Kidney (tissue), 14 donors: Measurements from ENCODE around the gene SLC23A2. TPM values are rescaled to one million over a fixed set of nuclear protein-coding genes. Genes with fewer than 3 reads are reported as not detected.

Experiments used
- DNase-seq, 5 donors: peaks; one replicate each; pipeline ENCODE4 v3.0.0-alpha.2; 2013 to 2020
- FAIRE-seq: peaks from 2 replicates; lab custom pipeline; 2012; peaks lifted over from hg19 to GRCh38; lab: Jason Lieb, UNC
- H3K27ac ChIP-seq, 2 donors: one replicate each; pipeline ENCODE4 v1.7.0; 2013; ENCODE audit warnings: low read depth in 2 of 2, low read length in 2 of 2, inconsistent platforms in 1 of 2
- H3K27me3 ChIP-seq: one replicate; pipeline ENCODE4 v1.7.1; 2013; ENCODE audit warnings: low read length, inconsistent platforms; ENCODE audit not compliant: control insufficient read depth, insufficient read depth
- H3K36me3 ChIP-seq, 3 donors: one replicate each; pipeline versions ENCODE4 v1.7.0 to v1.7.1; 2013; ENCODE audit warnings: low read length in 3 of 3, control low read depth in 1 of 3, inconsistent platforms in 1 of 3; ENCODE audit not compliant: insufficient read depth in 3 of 3, control insufficient read depth in 2 of 3
- H3K4me1 ChIP-seq, 3 donors: one replicate each; pipeline versions ENCODE4 v1.7.0 to v1.7.1; 2013; ENCODE audit warnings: low read length in 3 of 3, inconsistent platforms in 1 of 3, low read depth in 1 of 3; ENCODE audit not compliant: control insufficient read depth in 2 of 3, insufficient read depth in 2 of 3
- H3K4me3 ChIP-seq, 3 donors: one replicate each; pipeline versions ENCODE4 v1.7.0 to v1.8.1; 2013; ENCODE audit warnings: low read length in 3 of 3, control low read depth in 1 of 3, inconsistent platforms in 1 of 3
- H3K9ac ChIP-seq, 3 donors: one replicate each; pipeline versions ENCODE4 v1.7.0 to v1.7.1; 2013; ENCODE audit warnings: low read length in 3 of 3, control low read depth in 1 of 3, inconsistent platforms in 1 of 3
- H3K9me3 ChIP-seq, 3 donors: one replicate each; pipeline versions ENCODE4 v1.7.0 to v1.7.1; 2013; ENCODE audit warnings: low read length in 3 of 3, control low read depth in 1 of 3, inconsistent platforms in 1 of 3; ENCODE audit not compliant: control insufficient read depth in 2 of 3, insufficient read depth in 1 of 3
- intact Hi-C: fragments of 100-400 bp; cut with DNase I; formaldehyde crosslinking; loops from one replicate; pipeline ENCODE4 v1.11.1; 2022
- polyA plus RNA-seq: library from polyadenylated mRNA; stranded (reverse); fragments of 350-450 nt; fragmentation: Illumina TruSeq; extraction: RNeasy Lipid Tissue Mini Kit (QIAGEN cat#74804); gene quantifications from one replicate; pipeline ENCODE4 v1.2.3, GENCODE V29; 2014; ENCODE audit warnings: low read depth, low replicate concordance; ENCODE audit not compliant: insufficient read depth
- total RNA-seq: library from RNA; stranded (reverse); fragmentation: NEBNext Ultra II Directional; extraction: Animal tissue kit (Norgen Biotek cat#: 25700); gene quantifications from one replicate; pipeline ENCODE4 v1.2.1, GENCODE V29; 2021
- TF ChIP-seq, protein P1 (sequence below): IDR thresholded peaks from 3 replicates; pipeline ENCODE4 v1.5.1; 2012; ENCODE audit warnings: mild to moderate bottlenecking, moderate library complexity, borderline replicate concordance; ENCODE audit not compliant: insufficient read depth; ENCODE audit errors: extremely low read depth
- donor health status: control.
- donor health status: control.
- donor health status: control.
- donor health status: control.
- donor health status: control.
- donor health status: DM: yes; HTN: yes; CAD: no.
- donor health status: Normal renal cell carcinoma (clear cell type).

SLC23A2 gene
- total and polyA plus RNA-seq, 2 donors from 2014 or later, result 4.8 to 20.5 TPM

DNA sequence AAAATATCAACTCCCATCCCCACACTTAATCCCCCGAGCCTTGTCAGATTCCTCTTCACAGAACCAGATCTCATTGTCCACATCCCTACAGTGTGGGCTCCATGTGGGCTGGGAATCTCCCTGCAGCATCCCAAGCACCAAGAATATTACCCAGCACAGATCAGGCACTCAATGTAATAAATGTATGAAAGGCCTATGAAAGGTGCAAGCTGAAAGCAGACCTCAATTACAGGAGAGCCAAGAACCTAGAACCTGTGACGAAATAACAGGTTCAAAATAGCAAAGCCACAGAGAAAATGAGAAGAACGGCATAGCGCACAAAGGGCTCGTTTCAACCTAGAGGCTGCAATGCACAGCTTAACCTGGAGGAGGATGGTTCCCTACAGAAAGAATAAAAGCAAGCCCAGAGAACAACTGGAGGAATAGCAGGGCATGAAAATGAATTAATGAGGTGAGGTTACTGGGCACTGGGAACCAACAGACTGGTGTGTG lies 3.1 kb downstream of the SLC23A2 start:
- peaks cover 0 to 9% (median 2%) of the 10 kb centered on the region in 3 donors for H3K4me1 ChIP-seq
- no peaks in the 10 kb centered on the region for H3K9me3 ChIP-seq
- H3K36me3 ChIP-seq, result no peaks in the 10 kb centered on the region
- intact Hi-C loops, result no loop called here
- FAIRE-seq (no peak), DNase-seq (peak in 1 of 5 donors; percentile 8)
- no peak overlapping the region for H3K9ac ChIP-seq
- TF ChIP-seq, protein P1, sequence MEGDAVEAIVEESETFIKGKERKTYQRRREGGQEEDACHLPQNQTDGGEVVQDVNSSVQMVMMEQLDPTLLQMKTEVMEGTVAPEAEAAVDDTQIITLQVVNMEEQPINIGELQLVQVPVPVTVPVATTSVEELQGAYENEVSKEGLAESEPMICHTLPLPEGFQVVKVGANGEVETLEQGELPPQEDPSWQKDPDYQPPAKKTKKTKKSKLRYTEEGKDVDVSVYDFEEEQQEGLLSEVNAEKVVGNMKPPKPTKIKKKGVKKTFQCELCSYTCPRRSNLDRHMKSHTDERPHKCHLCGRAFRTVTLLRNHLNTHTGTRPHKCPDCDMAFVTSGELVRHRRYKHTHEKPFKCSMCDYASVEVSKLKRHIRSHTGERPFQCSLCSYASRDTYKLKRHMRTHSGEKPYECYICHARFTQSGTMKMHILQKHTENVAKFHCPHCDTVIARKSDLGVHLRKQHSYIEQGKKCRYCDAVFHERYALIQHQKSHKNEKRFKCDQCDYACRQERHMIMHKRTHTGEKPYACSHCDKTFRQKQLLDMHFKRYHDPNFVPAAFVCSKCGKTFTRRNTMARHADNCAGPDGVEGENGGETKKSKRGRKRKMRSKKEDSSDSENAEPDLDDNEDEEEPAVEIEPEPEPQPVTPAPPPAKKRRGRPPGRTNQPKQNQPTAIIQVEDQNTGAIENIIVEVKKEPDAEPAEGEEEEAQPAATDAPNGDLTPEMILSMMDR, result no peak
- H3K27me3 ChIP-seq, result no peaks in the 10 kb centered on the region
- no peak overlapping the region for H3K4me3 ChIP-seq
- no peak overlapping the region for H3K27ac ChIP-seq

DNA sequence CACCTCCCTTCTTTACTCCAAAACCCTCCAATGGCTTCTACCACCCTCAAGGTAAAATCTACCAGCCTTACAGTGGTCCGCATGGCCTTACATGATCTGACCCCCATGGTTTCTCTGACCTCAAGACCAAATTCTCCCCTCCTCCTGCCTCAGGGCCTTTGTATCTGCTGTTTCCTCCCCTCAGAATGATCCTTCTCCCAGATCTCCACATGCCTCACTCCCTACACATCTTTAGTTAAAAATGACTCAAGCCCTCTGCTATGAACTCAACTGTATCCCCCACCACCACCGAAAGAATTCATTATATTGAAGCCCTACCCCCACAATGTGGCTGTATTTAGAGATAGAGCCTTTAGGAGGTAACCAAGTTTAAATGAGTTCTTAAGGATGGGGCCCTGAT lies 4.1 kb downstream of the SLC23A2 start:
- Histone ChIP-seq H3K27me3 (no peaks in the 10 kb centered on the region), H3K4me3 (no peak overlapping the region), H3K9me3 (no peaks in the 10 kb centered on the region), H3K4me1 (peaks cover 0 to 9% (median 2%) of the 10 kb centered on the region in 3 donors), H3K9ac (no peak overlapping the region), H3K27ac (no peak overlapping the region), H3K36me3 (no peaks in the 10 kb centered on the region)
- intact Hi-C loops, result no loop called here
- DNase-seq (peak in 1 of 5 donors; percentile 2), FAIRE-seq (no peak)
- TF ChIP-seq, protein P1, result no peak

DNA sequence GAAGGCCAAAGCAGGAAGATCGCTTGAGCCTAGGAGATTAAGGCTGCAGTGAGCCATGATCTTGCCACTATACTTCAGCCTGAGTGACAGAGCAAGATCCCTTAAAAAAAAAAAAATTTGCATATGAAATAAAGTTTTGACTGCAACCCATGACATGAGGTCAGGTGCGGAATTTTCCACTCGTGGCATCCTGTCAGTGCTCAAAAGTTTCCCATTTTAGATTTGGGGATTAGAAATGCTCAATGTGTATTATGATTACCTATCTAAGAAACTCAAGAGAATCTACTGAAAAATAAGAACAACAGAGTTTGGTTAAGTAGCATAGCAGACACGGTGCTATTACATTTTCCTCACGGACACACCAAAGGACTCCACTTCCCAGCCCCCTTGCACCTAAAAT lies 11.7 kb downstream of the SLC23A2 start:
- H3K27me3 ChIP-seq, result no peaks in the 10 kb centered on the region
- H3K9me3 ChIP-seq, result no peaks in the 10 kb centered on the region
- DNase-seq (no peak), FAIRE-seq (no peak)
- no peak overlapping the region for H3K27ac ChIP-seq
- TF ChIP-seq, protein P1, result no peak
- H3K4me3 ChIP-seq, result no peak overlapping the region
- no peaks in the 10 kb centered on the region for H3K4me1 ChIP-seq
- no peaks in the 10 kb centered on the region for H3K36me3 ChIP-seq
- H3K9ac ChIP-seq, result no peak overlapping the region
- intact Hi-C loops, result no loop called here

DNA sequence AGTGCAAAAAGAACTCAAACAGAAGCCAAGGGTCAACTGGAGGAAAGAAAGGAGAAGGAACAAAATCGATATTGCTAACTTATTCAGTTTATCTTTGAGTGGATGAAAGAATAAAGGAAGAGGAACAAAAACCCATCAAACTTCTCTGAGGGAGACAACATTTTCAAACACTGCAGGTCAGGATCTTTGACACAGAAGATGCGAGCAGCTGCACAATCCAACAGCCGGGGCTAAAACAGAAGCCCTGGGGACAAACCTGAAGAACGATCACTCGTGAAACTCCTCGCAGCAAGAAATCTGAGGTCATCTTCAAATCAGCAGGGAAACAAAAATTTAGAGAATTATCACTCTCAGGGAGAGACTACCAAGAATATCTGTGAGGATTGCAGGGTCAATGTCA lies 14.2 kb downstream of the SLC23A2 start:
- no peaks in the 10 kb centered on the region for H3K27me3 ChIP-seq
- DNase-seq (peak in 1 of 5 donors; percentile 10), FAIRE-seq (no peak)
- intact Hi-C loops, result no loop called here
- H3K36me3 ChIP-seq, result no peaks in the 10 kb centered on the region
- no peak overlapping the region for H3K4me3 ChIP-seq
- H3K27ac ChIP-seq, result no peak overlapping the region
- no peaks in the 10 kb centered on the region for H3K9me3 ChIP-seq
- no peaks in the 10 kb centered on the region for H3K4me1 ChIP-seq
- H3K9ac ChIP-seq, result no peak overlapping the region
- TF ChIP-seq, protein P1, result no peak
